GM12801 (cell line): ENCODE data around the gene TRIP13.

Experiments
- CTCF ChIP-seq: IDR thresholded peaks from one replicate; pipeline ENCODE4 v1.5.1; 2011; ENCODE audit warnings: control low read depth; ENCODE audit not compliant: insufficient read length; ENCODE audit errors: extremely low read depth

The TRIP13 gene

DNA sequence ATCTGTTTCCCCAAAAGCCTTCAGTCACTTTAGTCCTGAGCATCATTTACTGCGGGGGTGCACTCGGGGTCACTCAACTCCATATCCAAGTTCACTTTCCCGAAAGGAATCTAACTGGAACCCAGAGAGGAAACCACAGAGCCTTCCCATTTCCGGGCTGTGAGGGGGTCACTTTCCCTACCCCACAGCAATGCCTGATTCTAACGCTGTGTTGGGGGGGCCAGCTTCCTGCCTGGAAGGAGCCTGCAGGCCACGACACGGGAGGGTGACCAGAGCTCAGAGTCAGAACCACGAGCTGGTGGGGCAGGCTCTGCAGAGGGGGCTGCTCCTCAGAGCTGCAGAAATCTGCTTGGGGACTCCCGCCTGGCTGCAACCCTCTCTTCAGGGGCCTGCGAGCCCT is 20.4 kb upstream of the TRIP13 start:
- no peak for TF ChIP-seq CTCF

GRCh38 chr5:873328-873727 is 19.4 kb upstream of the TRIP13 start:
- no peak for TF ChIP-seq CTCF

- TF ChIP-seq CTCF, result no peak
These were observed 16.8 kb upstream of the TRIP13 start for GRCh38 chr5:875931-876330.

DNA sequence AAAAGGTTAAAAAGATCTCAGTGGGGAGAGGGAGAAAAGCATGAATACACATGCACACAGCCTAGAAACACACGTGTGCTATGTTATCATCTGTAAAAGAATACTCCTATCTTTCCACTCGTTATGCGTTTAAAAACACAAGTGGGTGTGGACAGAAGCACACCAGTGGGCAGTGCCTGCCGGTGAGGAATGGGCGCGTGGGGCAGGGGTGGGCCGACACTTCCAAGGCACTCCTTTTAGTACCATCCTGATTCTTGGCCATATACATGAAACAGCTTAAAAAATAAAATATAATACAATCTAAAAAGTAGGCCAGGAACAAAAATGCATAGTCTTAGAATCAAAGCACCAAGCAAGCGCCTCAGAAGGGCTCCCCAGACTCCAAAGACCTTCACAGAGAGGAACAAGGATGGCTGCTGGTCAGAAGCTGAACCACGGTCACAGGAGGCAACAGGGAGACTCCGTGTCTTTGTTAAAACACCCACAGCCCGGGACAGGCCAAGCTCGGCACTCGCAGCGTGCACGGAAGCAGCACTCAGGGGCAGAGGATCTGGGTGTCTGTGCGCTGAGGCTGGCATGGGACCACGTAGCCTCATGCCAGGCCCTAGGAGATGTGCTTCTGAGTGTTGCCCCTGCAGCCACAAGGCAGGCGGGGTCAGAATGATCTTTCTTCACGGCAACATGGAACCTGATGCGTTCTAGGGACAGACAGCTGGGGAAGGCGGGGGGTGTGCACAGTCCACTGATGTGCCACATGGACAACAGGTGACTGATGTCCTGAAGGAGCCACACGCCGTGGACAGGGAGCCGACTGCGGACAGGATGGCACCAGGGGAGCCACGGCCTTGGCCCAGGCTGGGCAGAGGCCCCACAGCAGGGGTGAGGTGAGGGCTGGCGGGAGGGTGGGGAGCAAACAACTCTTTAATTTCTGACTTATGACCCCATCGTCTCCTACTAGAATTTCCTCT is 16.0 kb upstream of the TRIP13 start:
- no peak for TF ChIP-seq CTCF

- no peak for TF ChIP-seq CTCF
These were observed 14.6 kb upstream of the TRIP13 start for GRCh38 chr5:878125-878524.

- no peak for TF ChIP-seq CTCF
These were observed 11.7 kb upstream of the TRIP13 start for GRCh38 chr5:880816-881550.

- TF ChIP-seq CTCF, result no peak
These were observed 11.1 kb upstream of the TRIP13 start for GRCh38 chr5:881551-881935.
